Measurements from ENCODE around the gene EPN2. TPM values are rescaled to one million over a fixed set of nuclear protein-coding genes. Genes with fewer than 3 reads are reported as not detected.
A peak's percentile ranks its signal among the peaks of the same experiment; 100 is the strongest.

Gene EPN2
- total RNA-seq, 1 experiment from 2014 or later = 73.1 TPM

- peaks cover 0 to 7% of the 10 kb centered on the region in 2 experiments; a peak in 1 of 4 replicates for H3K36me3 ChIP-seq (ENCODE audit: control insufficient read depth in 1 of 2, insufficient read depth in 2 of 2, low read length in 2 of 2)
- ChIA-PET RAD21 (ENCODE audit: low non-redundant PET in 1 of 2, low total read pairs in 2 of 2, uncharacterized antibody in 2 of 2, unreplicated experiment in 2 of 2) (no interaction called here), CTCF (no interaction called here), POLR2A (no interaction called here)
- no peak overlapping the region for H2AFZ ChIP-seq (ENCODE audit: low read depth, low read length, poor library complexity, severe bottlenecking)
- peak overlapping the region; percentile 16; the same call in 1 of the 2 replicates for H3K4me2 ChIP-seq (ENCODE audit: low read length)
- BruUV-seq (replicated peaks) = no TSS peak
- H3K4me3 ChIP-seq (replicated peaks in 1 of 2; ENCODE audit: low read depth in 1 of 2, low read length in 2 of 2) = no peak overlapping the region
- H3K9me3 ChIP-seq (ENCODE audit: control insufficient read depth in 1 of 2, insufficient read depth in 1 of 2, low read depth in 1 of 2, low read length in 2 of 2) = no peaks in the 10 kb centered on the region
- ATAC-seq (peak; percentile 37; the same call in 1 of the 2 replicates), DNase-seq (ENCODE audit: low read depth, low spot score) (peak; percentile 16)
- peaks cover 89% of the 10 kb centered on the region for H3K79me2 ChIP-seq (ENCODE audit: insufficient read depth, low read length)
- TF ChIP-seq EZH2 (IDR thresholded peaks at IDR 0.05) (no peak), JUND (IDR thresholded peaks at IDR 0.05) (peak; percentile 6; the same call in 1 of the 2 replicates)
- H3K27ac ChIP-seq (ENCODE audit: low read depth, low read length) = peak overlapping the region; percentile 10
- H3K4me1 ChIP-seq (ENCODE audit: control insufficient read depth in 1 of 2, insufficient read depth in 2 of 2, low read length in 2 of 2) = peaks cover 25 to 54% of the 10 kb centered on the region in 2 experiments
- intact Hi-C loops (cut with micrococcal nuclease) = no loop called here
- no peaks in the 10 kb centered on the region for H3K27me3 ChIP-seq (ENCODE audit: insufficient read depth, low read length)
- H3K9me2 ChIP-seq (ENCODE audit: insufficient read depth) = no peaks in the 10 kb centered on the region
- no peaks in the 10 kb centered on the region; the same call in 1 of the 2 replicates for H4K20me1 ChIP-seq (ENCODE audit: insufficient read depth)
- no peak overlapping the region for H3K9ac ChIP-seq (ENCODE audit: low read length)
Measured at GRCh38 chr17:19242323-19242722, 5.2 kb downstream of the EPN2 start.

GRCh38 chr17:19242926-19243325 is 5.8 kb downstream of the EPN2 start:
- H3K4me2 ChIP-seq (ENCODE audit: low read length) = no peak overlapping the region
- no TSS peak for BruUV-seq (replicated peaks)
- H3K36me3 ChIP-seq (ENCODE audit: control insufficient read depth in 1 of 2, insufficient read depth in 2 of 2, low read length in 2 of 2) = peaks cover 0 to 7% of the 10 kb centered on the region in 2 experiments; a peak in 1 of 4 replicates
- ChIA-PET POLR2A (no interaction called here), CTCF (no interaction called here), RAD21 (ENCODE audit: low non-redundant PET in 1 of 2, low total read pairs in 2 of 2, uncharacterized antibody in 2 of 2, unreplicated experiment in 2 of 2) (no interaction called here)
- intact Hi-C loops (cut with micrococcal nuclease) = no loop called here
- no peaks in the 10 kb centered on the region; the same call in 1 of the 2 replicates for H4K20me1 ChIP-seq (ENCODE audit: insufficient read depth)
- no peaks in the 10 kb centered on the region for H3K9me3 ChIP-seq (ENCODE audit: control insufficient read depth in 1 of 2, insufficient read depth in 1 of 2, low read depth in 1 of 2, low read length in 2 of 2)
- H3K4me1 ChIP-seq (ENCODE audit: control insufficient read depth in 1 of 2, insufficient read depth in 2 of 2, low read length in 2 of 2) = peaks cover 31 to 60% of the 10 kb centered on the region in 2 experiments
- H3K9ac ChIP-seq (ENCODE audit: low read length) = no peak overlapping the region
- TF ChIP-seq ZFX (IDR thresholded peaks at IDR 0.05) (no peak), SP1 (IDR thresholded peaks at IDR 0.05; ENCODE audit: low read depth) (no peak), MAX (IDR thresholded peaks at IDR 0.05) (no peak), SRF (IDR thresholded peaks at IDR 0.05; ENCODE audit: low read depth) (no peak)
- ATAC-seq (no peak), DNase-seq (ENCODE audit: low read depth, low spot score) (no peak)
- no peaks in the 10 kb centered on the region for H3K9me2 ChIP-seq (ENCODE audit: insufficient read depth)
- no peak overlapping the region for H2AFZ ChIP-seq (ENCODE audit: low read depth, low read length, poor library complexity, severe bottlenecking)
- peaks cover 89% of the 10 kb centered on the region for H3K79me2 ChIP-seq (ENCODE audit: insufficient read depth, low read length)
- H3K27me3 ChIP-seq (ENCODE audit: insufficient read depth, low read length) = no peaks in the 10 kb centered on the region
- H3K4me3 ChIP-seq (replicated peaks in 1 of 2; ENCODE audit: low read depth in 1 of 2, low read length in 2 of 2) = no peak overlapping the region
- no peak overlapping the region for H3K27ac ChIP-seq (ENCODE audit: low read depth, low read length)
